Measurements from ENCODE around the gene SLC26A4.

DNA sequence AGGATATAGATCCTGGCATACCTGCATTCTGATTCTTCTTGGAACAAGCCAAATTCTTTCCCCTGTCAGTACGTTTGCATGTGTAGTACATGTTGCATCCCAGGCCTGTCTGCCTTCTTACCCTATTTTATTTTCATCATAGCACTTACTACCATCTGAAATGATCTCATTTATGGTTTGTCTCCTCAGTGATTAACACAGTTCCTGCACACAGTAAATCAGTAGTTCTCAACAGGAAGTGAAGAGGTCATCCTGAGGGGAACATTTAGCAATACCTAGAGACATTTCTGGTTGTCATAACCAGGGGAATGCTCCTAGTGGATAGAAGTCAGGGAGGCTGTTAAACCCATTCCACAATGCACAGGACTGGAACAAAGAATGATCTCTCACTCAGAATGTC, 38.2 kb upstream of the SLC26A4 start:
- TF ChIP-seq, protein P1, sequence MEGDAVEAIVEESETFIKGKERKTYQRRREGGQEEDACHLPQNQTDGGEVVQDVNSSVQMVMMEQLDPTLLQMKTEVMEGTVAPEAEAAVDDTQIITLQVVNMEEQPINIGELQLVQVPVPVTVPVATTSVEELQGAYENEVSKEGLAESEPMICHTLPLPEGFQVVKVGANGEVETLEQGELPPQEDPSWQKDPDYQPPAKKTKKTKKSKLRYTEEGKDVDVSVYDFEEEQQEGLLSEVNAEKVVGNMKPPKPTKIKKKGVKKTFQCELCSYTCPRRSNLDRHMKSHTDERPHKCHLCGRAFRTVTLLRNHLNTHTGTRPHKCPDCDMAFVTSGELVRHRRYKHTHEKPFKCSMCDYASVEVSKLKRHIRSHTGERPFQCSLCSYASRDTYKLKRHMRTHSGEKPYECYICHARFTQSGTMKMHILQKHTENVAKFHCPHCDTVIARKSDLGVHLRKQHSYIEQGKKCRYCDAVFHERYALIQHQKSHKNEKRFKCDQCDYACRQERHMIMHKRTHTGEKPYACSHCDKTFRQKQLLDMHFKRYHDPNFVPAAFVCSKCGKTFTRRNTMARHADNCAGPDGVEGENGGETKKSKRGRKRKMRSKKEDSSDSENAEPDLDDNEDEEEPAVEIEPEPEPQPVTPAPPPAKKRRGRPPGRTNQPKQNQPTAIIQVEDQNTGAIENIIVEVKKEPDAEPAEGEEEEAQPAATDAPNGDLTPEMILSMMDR (conservative IDR thresholded peaks at IDR 0.05 in 1 of 2, IDR thresholded peaks at IDR 0.05 in 1 of 2; ENCODE audit: extremely low read depth in 1 of 2, insufficient read depth in 1 of 2, low read depth in 1 of 2, low read length in 2 of 2), result no peak
- no peak for TF ChIP-seq EZH2 (IDR thresholded peaks at IDR 0.05; ENCODE audit: borderline replicate concordance, low read length)

All from mammary epithelial cell (primary cell).